ENCODE data around the gene BLVRB.
A peak's percentile ranks its signal among the peaks of the same experiment; 100 is the strongest.
"Not testable (repeated sequence)": the region's sequence is repeated elsewhere in the genome, so short reads cannot be mapped to it uniquely, and the experiment has no call there.

Gene BLVRB

DNA sequence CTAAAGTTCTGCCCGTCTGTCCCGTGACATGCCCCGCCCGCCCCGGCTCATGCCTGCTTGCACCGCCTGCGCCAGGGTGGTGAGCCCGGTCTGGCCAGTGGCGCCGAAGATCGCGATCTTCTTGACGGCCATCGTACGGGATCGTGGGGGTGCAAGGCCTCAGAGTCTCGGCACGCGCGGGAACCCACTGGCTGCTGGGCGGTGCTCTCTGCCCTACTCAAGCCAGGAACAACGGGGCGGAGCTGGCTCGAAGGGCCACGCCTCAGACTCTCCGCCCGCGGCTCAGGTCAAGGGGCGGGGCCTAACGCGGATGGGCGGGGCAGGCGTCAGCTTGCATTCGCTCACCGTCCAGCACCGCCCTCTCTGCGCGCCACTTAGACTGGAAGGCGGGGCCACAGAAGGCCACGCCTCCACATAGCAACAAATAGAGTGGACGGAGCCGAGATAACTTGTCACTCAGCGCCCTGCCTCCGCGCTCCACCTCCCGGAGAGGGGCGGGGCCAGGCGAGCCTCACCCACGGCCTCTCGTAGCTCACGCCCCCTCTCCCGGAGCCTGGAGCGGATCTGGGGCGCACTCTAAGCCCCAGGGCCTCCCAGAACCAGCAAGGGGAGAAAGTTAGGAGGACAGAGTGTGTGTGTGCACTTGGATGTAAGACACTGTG lies at the start of gene BLVRB:
TSS of gene BLVRB (minus strand) at position 189 of the 662 bp plus-strand sequence. CDS start at position 132, 57 bp downstream.
- peak; percentile 99 for DNase-seq (ENCODE audit: low read depth)

DNA sequence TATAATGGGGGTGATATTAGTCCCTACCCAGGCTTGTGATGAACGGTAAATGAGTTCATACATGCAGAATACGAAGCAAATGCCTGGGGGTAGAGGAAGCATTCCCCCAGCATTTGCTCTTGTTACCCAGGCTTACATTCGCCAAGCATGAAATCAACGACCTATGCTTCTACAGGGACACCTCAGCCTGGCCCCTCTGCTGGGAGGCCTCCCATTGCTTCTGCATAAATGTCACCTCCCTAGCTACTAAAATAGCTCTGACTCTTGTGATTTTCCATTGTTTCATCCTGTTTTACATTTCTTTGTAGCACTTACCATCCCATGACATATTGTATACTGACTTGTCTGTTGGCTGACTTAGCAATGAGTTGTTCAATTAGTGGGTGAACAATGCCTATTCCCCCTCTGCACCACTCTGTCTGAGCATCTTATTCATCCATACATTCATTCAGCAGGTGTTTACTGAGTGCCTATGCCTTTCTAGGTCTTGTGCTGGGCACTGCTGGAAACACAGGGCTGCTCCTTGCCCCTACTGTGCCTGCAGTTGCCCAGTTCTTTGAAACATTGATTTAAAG lies 48.3 kb upstream of the BLVRB start:
- DNase-seq (ENCODE audit: low read depth) = no peak

DNA sequence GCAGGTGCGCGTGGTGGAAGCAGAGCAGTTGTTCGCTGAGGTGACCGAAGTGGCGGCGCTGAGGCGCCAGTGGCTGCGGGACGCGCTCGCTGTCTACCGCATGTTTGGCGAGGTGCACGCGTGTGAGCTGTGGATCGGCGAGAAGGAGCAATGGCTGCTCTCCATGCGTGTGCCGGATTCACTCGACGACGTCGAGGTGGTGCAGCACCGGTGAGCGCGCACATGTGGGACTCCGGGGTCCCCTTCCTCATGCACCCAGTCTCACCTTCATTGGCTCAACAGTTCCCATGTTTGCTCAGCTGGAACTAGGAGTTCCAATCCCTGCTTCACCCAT lies 47.8 kb upstream of the BLVRB start:
- no peak for DNase-seq (ENCODE audit: low read depth)

DNA sequence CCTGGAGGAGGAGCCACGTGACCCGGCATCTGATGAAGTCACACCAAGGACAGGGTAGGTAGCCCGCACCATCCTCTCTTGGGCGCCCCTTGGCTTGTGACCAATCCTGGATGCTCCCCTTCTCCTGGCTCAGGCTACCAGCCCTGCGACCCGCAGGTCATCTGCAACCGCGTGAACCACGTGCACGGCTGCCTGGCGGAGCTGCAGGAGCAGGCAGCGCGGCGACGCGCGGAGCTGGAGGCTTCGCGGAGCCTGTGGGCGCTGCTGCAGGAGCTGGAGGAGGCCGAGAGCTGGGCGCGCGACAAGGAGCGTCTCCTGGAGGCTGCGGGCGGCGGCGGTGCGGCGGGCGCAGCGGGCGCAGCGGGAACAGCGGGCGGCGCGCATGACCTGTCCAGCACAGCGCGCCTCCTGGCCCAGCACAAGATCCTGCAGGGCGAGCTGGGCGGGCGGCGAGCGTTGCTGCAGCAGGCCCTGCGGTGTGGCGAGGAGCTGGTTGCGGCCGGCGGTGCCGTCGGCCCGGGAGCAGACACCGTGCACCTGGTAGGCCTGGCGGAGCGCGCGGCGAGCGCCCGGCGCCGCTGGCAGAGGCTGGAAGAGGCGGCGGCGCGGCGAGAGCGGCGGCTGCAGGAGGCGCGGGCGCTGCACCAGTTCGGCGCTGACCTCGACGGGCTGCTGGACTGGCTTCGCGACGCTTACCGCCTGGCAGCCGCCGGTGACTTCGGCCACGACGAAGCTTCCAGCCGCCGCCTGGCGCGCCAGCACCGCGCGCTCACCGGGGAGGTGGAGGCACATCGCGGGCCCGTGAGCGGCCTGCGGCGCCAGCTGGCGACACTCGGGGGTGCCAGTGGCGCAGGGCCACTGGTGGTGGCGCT lies 47.2 kb upstream of the BLVRB start:
- DNase-seq (ENCODE audit: low read depth) = no peak

DNA sequence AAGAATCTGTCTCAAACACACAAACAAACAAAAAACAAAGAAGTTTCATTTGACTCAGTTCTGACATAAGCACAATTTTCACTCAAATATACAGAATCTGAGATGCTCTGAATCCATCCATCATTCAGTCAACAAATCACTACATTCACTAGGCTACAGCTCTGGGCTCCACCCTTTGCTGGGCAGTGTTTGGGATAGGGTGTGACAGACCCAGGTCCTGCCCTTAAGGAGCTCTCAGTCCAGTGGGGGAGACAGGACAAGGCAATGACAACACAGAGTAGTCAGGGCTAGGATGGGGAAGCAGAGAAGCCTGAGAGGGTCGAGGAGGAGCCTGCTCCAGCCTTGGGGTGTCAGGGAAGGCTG lies 46.5 kb upstream of the BLVRB start:
- DNase-seq (ENCODE audit: low read depth) = no peak

DNA sequence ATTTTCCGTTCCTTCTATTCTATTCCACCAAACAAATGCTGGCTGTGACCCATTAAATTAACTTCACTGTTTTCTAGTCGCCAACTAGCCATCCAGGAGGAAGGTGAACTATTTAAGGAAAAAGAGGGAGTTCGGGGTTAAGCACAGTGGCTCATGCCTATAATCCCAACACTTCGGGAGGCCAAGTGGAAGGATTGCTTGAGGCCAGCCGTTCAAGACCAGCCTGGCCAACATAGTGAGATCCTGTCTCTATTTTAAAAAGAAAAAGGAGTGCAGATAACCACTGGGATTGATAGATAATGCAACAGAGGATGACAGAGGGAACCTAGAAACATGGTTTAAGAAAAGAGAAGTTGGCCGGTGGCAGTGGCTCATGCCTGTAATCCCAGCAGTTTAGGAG lies 45.9 kb upstream of the BLVRB start:
- DNase-seq (ENCODE audit: low read depth) = no peak

DNA sequence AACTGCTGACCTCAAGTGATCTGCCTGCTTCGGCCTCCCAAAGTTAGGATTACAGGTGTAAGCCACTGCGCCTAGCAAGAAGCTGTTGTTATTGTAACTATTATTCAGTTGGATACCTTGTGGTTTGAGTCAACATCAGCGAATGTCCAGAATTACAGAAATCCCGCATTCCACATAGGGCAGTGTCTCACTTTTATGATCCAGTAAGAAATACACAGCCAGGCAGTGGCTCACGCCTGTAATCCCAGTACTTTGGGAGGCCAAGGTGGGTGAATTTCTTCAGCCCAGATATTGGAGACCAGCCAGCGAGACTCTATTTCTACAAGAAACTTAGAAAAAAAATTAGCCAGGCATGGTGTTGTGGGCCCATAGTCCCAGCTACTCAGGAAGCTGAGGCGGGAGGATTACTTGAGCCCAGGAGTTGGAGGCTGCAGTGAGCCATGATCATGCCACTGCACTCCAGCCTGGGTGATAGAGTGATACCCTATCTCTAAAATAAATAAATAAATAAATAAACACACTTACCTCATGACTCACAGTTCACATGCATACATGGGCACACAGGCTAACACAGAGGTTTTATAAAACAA lies 45.1 kb upstream of the BLVRB start:
- DNase-seq (ENCODE audit: low read depth) = no peak

DNA sequence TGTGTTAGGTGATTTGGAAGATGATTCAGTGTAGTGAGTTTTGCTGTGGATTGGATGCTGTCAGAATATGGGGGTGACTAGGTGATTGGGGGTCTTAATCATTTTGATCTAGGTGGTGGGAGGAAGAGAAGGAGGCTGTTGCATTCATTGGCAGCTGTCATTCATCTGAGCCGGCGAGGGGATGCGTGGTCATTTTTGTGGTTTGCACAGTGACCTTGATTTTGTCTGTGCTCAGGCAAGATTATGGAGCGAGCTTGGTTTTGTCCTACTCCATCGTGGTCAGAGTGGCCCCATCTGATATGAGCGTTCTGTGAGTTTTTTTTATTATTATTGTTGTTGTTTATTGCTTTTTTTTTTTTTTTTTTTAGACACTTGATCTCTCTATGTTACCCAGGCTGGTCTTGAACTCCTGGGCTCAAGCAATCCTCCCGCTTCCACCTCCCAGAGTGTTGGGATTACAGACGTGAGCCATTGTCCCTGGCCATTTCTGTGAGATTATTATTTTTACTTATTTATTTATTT lies 43.3 kb upstream of the BLVRB start:
- no peak for DNase-seq (ENCODE audit: low read depth)

DNA sequence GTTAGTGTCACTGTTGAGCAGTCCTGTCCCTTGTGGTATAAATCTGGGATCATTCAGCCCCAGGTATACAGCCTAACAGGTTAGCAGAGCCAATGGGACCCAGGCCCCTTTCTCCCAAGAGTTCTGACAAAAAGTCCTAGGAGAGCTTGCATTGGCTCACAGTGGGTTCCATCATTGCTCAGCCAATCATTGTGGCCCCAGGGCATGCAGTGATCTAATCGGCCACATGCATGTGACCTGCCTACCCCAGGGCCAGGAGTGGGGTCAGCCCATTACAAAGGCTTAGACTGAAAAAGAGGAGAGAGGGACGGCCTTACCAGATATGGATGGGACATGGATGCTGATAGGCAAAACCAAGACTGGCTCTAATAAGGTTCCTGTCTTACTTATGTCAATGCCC lies 42.3 kb upstream of the BLVRB start:
- DNase-seq (ENCODE audit: low read depth) = no peak

DNA sequence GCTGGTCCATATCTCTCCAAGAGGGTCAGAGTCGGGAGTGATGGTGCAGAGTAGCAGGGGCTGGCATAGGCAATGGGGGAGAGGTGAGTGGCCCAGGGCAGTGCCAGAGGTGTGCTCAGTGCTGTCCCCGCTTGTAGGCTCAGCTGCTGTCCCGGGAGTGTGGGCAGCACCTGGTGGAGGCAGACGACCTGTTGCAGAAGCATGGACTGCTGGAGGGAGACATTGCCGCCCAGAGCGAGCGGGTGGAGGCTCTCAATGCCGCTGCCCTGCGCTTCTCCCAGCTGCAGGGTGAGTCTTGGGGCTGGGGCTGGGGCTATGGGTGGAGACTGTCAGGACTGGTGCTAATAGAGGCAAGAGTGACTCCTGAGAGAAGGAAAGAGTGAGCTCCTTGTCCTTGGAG lies 40.6 kb upstream of the BLVRB start:
- no peak for DNase-seq (ENCODE audit: low read depth)

DNA sequence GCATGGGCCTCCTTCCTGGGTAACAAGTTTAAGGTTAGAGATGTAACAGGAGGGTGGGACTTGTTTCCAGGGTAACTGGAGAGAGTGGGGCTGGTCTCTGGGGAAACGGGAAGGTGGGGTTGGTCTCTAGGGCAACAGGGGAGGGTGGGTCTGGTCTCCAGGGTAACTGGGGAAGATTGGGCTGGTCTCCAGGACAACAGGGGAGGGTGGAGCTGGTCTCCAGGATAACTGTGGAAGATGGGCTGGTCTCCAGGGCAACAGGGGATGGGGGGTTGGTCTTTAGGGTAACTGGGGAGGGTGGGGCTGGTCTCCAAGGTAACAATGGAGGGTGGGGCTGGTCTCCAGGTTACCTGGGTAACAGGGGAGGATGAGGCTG lies 37.8 kb upstream of the BLVRB start:
- DNase-seq (ENCODE audit: low read depth) = no peak

DNA sequence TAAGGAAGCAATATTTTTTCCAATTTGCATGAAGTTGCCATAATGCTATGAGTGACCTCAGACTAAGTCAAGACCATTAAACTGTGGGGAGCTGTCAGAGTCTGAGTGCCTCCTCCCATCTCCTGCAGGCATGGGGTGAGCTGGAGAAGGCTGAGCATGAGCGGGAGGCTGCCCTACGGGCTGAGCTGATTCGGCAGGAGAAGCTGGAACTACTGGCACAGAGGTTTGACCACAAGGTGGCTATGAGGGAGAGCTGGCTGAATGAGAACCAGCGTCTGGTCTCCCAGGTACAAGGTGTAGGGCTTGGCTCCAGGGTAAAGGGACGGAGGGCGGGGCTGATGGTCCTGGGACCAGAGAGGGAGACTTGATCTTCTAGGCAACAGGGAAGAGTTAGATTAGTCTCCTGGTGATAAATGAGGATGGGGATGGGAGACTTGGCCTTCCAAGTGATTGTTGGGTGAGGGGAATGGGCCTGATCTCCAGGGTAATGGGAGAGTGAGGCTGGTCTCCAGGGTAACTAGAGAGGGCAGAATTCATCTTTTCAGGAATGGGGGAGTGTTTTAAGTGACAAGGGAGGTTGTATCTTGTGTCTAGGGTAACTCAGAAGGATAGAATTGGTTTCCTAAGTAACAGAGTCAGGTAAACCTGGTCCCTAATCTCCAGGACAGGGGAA lies 37.2 kb upstream of the BLVRB start:
- no peak for DNase-seq (ENCODE audit: low read depth)

DNA sequence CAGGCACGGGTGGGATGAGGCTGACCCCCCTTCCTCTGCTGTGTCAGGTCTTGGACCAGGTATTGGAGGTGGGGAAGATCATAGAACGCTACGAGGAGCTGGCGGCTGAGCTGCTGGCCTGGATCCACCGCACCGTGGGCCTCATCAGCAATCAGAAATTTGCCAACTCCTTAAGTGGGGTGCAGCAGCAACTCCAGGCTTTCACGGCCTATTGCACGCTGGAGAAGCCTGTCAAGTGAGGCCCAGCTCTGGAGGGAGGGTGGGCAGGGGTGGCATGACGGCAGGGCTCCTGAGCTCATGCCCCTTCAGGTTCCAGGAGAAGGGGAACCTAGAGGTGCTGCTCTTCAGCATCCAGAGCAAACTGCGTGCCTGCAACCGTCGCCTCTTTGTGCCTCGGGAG lies 36.5 kb upstream of the BLVRB start:
- DNase-seq (ENCODE audit: low read depth) = no peak

DNA sequence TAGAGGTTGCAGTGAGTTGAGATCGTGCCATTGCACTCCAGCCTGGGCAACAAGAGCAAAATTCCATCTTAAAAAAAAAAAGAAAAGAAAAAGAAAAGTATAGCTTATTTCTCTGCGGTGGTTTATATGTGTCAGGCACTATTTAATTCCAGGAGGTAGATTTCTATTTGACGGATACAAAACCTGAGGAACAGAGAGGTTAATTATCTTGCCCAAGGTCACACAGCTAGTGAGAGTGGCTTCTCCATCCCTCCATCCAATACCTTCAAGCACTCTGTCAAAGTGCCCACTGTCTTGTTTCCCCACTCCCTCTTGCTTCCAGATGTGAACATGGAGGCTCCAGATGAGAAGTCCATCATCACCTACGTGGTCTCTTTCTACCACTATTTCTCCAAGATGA lies 36.1 kb upstream of the BLVRB start:
- DNase-seq (ENCODE audit: low read depth) = no peak

DNA sequence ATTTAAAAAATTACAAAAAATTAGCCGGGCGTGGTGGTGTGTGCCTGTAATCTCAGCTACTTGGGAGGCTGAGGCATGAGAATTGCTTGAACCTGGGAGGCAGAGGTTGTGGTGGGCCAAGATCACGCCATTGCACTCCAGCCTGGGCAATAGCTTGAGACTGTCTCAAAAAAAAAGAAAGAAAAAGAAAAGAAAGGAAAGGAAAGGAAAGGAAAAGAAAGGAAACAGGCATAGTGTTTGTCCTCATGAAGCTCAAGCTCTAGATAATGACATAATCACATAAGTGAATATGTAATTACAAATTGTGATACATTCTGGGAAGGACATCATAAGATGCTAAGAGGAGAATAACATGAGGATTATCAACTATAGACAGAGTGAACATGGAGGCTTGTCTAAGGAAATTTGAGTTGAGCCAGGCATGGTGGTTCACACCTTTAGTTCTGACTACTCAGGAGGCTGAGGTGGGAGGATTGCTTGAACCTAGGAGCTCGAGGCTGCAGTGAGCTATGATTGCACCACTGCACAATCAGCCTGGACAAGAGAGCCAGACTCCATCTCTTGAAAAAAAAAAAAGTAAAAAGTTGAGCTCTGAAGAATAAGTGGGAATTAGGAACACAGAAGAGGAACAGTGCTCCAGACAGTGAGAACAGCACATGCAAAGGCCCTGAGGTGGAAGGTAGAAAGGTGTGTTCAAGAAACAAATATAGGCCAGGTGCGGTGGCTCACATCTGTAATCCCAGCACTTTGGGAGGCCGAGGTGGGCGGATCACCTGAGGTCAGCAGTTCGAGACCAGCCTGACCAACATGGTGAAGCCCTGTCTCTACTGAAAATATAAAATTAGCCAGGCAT lies 35.4 kb upstream of the BLVRB start:
- not testable (repeated sequence) for DNase-seq (ENCODE audit: low read depth)

DNA sequence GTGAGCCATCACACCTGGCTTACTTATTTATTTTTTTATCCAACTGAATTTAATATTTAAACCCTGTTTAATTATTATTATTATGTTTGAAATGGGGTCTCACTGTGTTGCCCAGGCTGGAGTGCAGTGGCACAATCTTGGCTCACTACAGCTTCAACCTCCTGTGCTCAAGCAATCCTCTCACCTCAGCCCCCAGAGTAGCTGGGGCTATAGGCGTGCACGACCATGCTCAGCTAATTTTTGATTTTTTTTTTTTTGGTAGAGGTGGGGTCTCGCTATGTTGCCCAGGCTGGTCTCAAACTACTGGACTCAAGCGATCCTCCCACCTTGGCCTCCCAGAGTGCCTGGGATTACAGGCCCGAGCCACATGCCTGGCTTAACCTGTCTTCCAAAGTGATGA lies 33.8 kb upstream of the BLVRB start:
- no peak for DNase-seq (ENCODE audit: low read depth)

DNA sequence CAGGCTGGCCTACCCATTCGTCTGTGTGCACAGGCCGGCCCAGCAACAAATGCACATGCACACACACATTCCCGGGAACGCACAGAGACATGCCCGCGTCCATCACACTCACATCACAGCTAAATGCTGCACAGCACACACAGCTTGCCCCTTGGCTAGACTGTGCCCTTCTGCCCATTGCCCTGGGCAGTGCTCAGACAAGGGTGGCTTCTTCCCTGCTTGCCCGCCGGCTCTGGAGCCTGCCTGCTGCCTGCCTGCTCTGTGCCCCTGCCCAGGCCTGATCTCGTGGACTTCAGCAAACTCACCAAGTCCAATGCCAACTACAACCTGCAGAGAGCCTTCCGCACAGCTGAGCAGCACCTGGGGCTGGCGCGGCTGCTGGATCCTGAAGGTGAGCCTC lies 31.7 kb upstream of the BLVRB start:
- DNase-seq (ENCODE audit: low read depth) = no peak

DNA sequence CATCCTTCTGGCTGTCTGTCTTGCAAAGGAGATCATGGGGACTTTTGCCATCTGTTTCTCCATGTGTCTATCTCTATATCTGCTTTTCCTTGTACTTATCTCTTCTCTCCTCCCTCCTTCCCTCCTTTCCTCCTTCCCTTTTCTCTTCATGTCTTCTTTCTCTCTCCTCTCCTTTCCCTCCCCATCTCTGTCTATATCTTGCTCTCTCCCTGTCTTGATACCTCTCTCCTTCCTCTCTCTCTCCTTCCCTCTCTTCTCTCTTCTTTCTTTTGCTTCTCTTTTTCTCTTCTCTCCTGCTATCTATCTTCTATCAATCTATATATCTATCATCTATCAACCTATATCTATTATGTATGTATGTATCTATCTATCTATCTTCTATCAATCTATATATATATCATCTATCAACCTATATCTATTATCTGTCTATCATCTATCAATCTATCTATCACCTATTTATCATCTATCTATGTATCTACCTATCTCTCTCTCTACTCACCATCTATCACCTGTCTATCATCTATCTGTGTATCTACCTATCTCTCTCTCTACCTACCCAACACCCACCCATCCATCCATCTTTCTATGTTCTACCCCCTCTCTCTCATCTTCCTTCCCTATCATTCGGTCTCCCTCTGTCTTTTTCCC lies 28.8 kb upstream of the BLVRB start:
- no peak for DNase-seq (ENCODE audit: low read depth)

DNA sequence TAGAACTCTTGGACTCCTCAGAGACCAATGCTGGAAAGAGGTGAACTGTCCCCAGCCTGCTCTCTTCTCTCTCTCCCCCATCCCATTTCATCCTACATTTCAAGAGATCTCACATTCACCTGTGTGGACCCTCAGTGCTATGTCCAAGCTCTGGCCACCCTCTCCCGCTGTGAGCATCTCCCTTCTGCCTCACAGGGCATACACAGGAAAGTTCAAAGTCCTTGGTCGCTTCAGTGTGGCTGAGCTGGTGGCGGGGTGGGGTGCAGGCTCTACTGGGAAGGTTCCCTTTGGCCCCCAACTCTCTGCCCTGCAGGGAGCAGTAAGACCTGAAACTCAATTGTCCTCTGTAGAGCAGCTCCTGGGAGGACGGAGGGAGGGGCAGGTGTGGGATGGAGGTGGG lies 28.2 kb upstream of the BLVRB start:
- DNase-seq (ENCODE audit: low read depth) = no peak

DNA sequence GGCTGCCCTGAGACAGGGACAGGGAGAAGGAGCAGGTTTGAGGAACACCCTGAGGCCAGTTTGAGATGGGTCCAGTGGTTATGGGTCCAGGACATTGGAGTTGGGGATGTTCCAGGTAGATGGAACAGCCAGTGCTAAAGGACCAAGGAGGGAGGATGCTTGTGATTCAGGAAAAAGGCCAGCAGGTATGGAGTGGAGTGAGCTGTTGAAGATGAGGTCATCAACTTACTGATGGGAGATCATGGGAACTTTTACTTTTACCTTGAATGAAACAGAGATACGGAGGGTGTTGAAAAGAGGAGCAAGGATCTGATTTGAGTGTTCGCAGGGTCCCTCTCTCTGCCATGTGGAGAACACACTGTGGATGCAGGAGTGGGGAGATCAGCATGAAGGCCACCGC lies 26.7 kb upstream of the BLVRB start:
- no peak for DNase-seq (ENCODE audit: low read depth)

DNA sequence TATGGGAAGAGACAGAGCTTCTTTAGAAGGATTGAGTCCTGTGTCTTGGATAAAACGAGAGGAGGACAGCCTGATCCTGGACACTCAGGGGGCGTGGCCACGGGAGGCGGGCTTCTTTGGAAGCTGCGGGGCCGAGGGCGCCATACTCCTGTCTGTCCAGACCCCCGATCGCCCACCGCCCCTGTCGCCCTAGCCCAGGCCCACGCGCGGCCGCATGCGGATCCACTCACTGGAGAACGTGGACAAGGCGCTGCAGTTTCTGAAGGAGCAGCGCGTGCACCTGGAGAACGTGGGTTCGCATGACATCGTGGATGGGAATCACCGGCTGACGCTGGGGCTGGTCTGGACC lies 24.3 kb upstream of the BLVRB start:
- no peak for DNase-seq (ENCODE audit: low read depth)

All from stimulated activated CD8-positive, alpha-beta memory T cell treated with anti-CD3 and anti-CD28 coated beads, Interleukin-4, amount 100 ng/mL, for 24 hours (primary cell).